Astrocyte of the spinal cord (primary cell): ENCODE measurements around the gene GAGE12F.

ENCODE experiments used
- DNase-seq: peaks from one replicate; pipeline ENCODE4 v3.0.0; 2011; ENCODE audit warnings: low read depth, low spot score
- H3K4me3 ChIP-seq: 2 replicates; pipeline ENCODE4 v1.5.1; 2011; ENCODE audit warnings: low read depth, mild to moderate bottlenecking, low read length, moderate library complexity
- in situ Hi-C: cut with HindIII; loops from 2 replicates; pipeline ENCODE4 v1.10.0; 2017; ENCODE audit warnings: low sequenced_read_pairs
- TF ChIP-seq, protein P1 (sequence below): IDR thresholded peaks from 2 replicates; pipeline ENCODE4 v1.5.1; 2012; ENCODE audit warnings: low read depth, mild to moderate bottlenecking, low read length, inconsistent platforms

GAGE12F gene

DNA sequence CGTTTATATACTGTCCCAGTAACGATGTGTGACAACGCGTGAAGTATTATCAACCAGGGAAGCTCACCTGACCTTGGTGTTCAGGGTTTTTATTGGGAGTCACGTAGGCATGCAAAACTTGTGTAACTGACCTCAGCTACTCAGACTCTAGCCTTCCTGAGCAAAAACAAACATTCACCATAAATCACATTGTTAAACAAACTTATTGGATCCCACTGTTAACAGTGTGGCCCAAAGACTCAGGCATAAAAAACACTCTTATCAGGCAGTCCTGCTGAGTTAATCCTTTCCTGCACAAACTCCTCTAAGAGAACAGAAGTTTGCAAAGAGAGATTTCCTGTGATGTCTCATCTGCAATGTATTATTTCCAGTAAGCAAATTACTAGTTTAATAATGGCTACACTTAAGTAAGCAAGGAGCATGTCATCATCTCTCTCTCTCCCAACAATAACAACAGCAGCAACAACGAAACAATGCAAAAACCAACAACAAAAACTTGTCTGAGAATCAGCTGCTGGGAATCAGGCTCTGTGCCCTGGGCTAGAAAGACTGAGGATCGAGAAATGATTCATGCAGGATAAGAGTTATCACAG, 50.2 kb downstream of the GAGE12F start:
- DNase-seq = no peak
- no peak overlapping the region for H3K4me3 ChIP-seq
- in situ Hi-C loops = no loop called here
- TF ChIP-seq, protein P1, sequence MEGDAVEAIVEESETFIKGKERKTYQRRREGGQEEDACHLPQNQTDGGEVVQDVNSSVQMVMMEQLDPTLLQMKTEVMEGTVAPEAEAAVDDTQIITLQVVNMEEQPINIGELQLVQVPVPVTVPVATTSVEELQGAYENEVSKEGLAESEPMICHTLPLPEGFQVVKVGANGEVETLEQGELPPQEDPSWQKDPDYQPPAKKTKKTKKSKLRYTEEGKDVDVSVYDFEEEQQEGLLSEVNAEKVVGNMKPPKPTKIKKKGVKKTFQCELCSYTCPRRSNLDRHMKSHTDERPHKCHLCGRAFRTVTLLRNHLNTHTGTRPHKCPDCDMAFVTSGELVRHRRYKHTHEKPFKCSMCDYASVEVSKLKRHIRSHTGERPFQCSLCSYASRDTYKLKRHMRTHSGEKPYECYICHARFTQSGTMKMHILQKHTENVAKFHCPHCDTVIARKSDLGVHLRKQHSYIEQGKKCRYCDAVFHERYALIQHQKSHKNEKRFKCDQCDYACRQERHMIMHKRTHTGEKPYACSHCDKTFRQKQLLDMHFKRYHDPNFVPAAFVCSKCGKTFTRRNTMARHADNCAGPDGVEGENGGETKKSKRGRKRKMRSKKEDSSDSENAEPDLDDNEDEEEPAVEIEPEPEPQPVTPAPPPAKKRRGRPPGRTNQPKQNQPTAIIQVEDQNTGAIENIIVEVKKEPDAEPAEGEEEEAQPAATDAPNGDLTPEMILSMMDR = no peak
